Cerebellar cortex (tissue), 1 donor: ENCODE data around the gene NADK.
"Not testable (repeated sequence)": the region's sequence is repeated elsewhere in the genome, so short reads cannot be mapped to it uniquely, and the experiment has no call there.

ENCODE experiments used
- DNase-seq: peaks from one replicate; pipeline ENCODE4 v3.0.0-alpha.2; 2015; ENCODE audit warnings: low spot score

The NADK gene

GRCh38 chr1:1746566-1746909 lies 31.7 kb downstream of the NADK start:
- not testable (repeated sequence) for DNase-seq

- DNase-seq, result peak; percentile 38
Observed at GRCh38 chr1:1745651-1746565, 32.4 kb downstream of the NADK start.

- DNase-seq, result not testable (repeated sequence)
Observed at GRCh38 chr1:1742529-1742928, 35.7 kb downstream of the NADK start.

GRCh38 chr1:1741013-1741412 lies 37.3 kb downstream of the NADK start:
- DNase-seq, result not testable (repeated sequence)

- not testable (repeated sequence) for DNase-seq
Observed at GRCh38 chr1:1738799-1739337, 39.4 kb downstream of the NADK start.

GRCh38 chr1:1737675-1738590 lies 40.3 kb downstream of the NADK start:
- not testable (repeated sequence) for DNase-seq

GRCh38 chr1:1732381-1732780 lies 45.9 kb downstream of the NADK start:
- DNase-seq, result no peak

- DNase-seq, result no peak
Observed at GRCh38 chr1:1730870-1731269, 47.4 kb downstream of the NADK start.

- DNase-seq, result not testable (repeated sequence)
Observed at GRCh38 chr1:1730230-1730629, 48.0 kb downstream of the NADK start.

GRCh38 chr1:1729116-1729816 lies 49.0 kb downstream of the NADK start:
- DNase-seq, result not testable (repeated sequence)

GRCh38 chr1:1728308-1729005 lies 49.8 kb downstream of the NADK start:
- DNase-seq, result not testable (repeated sequence)

- not testable (repeated sequence) for DNase-seq
Observed at GRCh38 chr1:1727131-1727651, 51.1 kb downstream of the NADK start.

- not testable (repeated sequence) for DNase-seq
Observed at GRCh38 chr1:1726088-1726487, 52.2 kb downstream of the NADK start.

GRCh38 chr1:1724035-1724864 lies 54.0 kb downstream of the NADK start, which contains the start of gene CDK11A:
Gene CDK11A (minus strand): TSS chr1:1724357. CDS start chr1:1722818, 1,539 bp downstream.
- peak; percentile 99 for DNase-seq

- DNase-seq, result no peak
Observed at GRCh38 chr1:1721201-1721600, 57.1 kb downstream of the NADK start.

- DNase-seq, result not testable (repeated sequence)
Observed at GRCh38 chr1:1715109-1715883, 63.0 kb downstream of the NADK start.

- DNase-seq, result not testable (repeated sequence)
Observed at GRCh38 chr1:1707897-1708296, 70.4 kb downstream of the NADK start.

- not testable (repeated sequence) for DNase-seq
Observed at GRCh38 chr1:1707241-1707640, 71.0 kb downstream of the NADK start.

- DNase-seq, result not testable (repeated sequence)
Observed at GRCh38 chr1:1705623-1706022, 72.6 kb downstream of the NADK start.
